Fibroblast of skin of left biceps (primary cell): Measurements from ENCODE around the gene ATP5PD.
"Not testable (repeated sequence)": the region's sequence is repeated elsewhere in the genome, so short reads cannot be mapped to it uniquely, and the experiment has no call there.

ENCODE experiments used
- DNase-seq, 2 experiments: peaks; one replicate each; pipeline ENCODE4 v3.0.0-alpha.2; 2013; ENCODE audit warnings: low read depth in 2 of 2

ATP5PD gene

DNA sequence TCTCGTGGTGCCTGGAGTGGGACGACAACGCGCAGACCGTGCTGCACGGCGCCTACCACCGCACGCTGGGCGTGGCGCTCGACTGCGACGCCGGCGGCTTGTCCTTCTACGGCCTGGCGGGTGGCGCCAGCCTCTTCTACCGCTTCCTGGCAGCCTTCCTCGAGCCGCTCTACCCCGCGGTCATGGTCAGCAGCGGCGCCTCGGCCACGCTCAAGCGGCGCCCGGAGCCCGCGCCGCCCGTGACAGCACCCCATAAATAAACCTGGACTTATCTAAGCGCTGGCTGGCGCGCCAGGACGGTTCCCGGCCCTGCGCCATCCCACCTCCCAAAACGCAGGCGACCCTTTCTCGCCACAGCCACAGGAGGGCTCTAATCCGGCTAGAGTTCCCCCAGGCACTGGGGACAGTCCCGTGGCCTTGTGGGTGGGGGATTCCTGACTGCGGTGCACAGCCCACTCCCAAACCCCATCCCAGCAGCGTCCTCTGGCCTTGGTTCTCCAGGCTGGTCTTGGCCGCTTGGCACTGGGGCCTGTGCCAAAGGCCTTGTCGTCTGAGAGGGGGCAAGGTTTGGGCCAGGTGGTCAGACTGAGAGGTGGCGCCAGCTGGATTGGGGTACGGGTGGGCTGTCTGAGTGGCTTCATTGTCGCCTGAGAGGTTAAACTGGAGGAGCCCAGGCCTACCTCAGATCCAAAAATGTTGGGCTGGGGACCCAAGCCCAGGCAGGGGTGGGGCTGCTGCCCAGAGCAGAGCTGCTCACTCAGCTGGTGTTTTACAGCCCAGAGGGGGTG, 30.9 kb upstream of the ATP5PD start:
- no peak for DNase-seq

GRCh38 chr17:75077072-75077495, 30.3 kb upstream of the ATP5PD start:
- DNase-seq, result no peak

GRCh38 chr17:75075597-75076336, 29.0 kb upstream of the ATP5PD start:
- DNase-seq, result no peak

DNA sequence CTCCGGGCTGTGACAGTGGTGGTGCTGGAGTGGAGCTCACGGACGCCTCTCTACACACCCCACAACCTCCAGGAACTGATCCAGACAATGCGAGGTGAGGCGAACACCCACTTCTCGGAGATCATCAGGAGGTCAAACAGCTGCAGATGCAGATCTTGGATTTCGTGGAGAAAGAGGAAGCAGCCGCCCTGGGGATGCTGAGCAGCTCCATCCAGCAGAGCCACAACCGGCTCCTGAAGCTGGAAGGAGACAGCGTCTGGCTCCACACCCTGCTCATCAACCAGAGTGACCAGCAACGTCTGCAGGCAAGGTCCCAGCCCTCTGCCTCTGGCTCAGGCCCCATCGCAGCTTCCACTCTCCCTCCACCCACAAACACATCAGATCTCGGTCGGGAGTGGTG, 27.8 kb upstream of the ATP5PD start:
- no peak for DNase-seq

- DNase-seq, result no peak
These were observed 26.9 kb upstream of the ATP5PD start for GRCh38 chr17:75073618-75074047.

- not testable (repeated sequence) for DNase-seq
These were observed 26.1 kb upstream of the ATP5PD start for GRCh38 chr17:75072909-75073308.

- DNase-seq, result not testable (repeated sequence)
These were observed 24.9 kb upstream of the ATP5PD start for GRCh38 chr17:75071478-75072271.

DNA sequence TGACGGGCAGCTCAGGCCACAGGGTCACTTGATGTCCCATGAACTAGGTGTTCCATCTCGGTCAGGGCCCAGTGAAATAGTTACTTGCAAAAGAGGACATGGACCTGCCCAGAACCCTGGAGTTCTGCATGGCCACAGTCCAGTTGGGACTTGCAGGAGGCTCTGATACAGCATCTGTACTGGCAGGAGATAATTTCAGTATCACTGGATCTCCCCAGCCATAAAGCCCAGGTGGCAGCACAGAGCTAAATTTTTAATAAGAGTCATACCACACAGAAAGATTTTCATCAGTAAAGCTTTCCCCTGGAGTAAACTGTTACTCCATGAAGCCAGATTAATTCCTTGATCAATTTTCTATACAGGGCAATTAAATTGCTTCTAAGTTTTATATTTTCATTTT, 23.0 kb upstream of the ATP5PD start:
- DNase-seq, result no peak

- DNase-seq, result no peak
These were observed 22.0 kb upstream of the ATP5PD start for GRCh38 chr17:75068750-75069149.

GRCh38 chr17:75067856-75068255, 21.1 kb upstream of the ATP5PD start:
- no peak for DNase-seq

GRCh38 chr17:75065562-75066151, 18.9 kb upstream of the ATP5PD start:
- no peak for DNase-seq

- DNase-seq, result no peak
These were observed 18.2 kb upstream of the ATP5PD start for GRCh38 chr17:75064867-75065561.

DNA sequence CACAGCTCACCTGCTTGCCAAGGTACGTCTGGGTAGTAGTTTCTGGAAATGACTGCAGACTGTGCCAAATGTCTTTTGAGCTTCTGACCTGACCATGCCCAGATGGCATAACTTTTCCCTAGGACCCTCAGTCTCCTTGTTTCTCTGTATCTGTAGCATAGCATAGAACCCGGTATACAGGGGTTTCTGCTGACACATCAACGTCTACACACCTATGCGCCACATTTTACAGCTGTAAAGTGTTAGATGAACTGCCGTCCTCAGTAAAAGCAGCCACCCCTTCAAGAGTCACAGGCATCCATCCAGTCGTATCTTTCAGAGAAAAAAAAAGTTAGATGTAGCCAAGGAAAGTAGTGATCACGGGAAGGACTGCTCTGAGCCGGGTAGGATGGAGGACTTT, 17.7 kb upstream of the ATP5PD start:
- DNase-seq, result no peak

GRCh38 chr17:75064040-75064439, 17.3 kb upstream of the ATP5PD start:
- no peak for DNase-seq

GRCh38 chr17:75063626-75064025, 16.9 kb upstream of the ATP5PD start:
- no peak for DNase-seq

GRCh38 chr17:75063201-75063600, 16.4 kb upstream of the ATP5PD start:
- no peak for DNase-seq

- no peak for DNase-seq
These were observed 14.8 kb upstream of the ATP5PD start for GRCh38 chr17:75061618-75062017.

- DNase-seq, result no peak
These were observed 14.3 kb upstream of the ATP5PD start for GRCh38 chr17:75061055-75061438.

DNA sequence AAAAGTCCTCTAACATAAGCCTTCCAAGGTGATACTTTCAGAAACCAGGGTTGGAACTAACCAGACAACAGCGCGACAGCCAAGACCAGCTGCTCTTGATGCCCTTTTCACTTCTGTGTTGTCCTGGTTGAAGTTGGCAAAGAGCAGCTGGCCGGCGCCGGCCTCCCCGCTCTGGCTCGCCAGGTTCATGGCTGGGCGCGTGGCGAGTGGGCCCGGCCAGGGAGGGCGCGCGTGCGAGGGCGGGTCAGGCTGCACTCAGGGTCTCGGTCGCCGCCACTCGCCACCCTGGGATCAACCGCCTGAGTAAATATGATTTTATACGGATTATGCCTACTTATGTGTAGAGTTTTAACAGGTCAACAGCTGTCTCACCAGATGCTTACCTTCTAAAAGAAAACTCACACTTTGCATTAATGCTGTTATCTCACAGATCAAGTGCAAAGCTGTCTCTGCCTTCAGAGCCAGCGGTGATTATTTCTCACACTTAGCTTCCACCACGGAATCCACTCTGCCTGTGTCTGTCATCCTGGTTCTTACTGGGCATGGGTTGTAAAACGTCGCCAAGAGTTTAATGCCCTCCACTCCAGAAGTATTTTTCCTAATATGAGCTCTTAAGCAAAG, 13.8 kb upstream of the ATP5PD start:
- no peak for DNase-seq

- no peak for DNase-seq
These were observed 12.9 kb upstream of the ATP5PD start for GRCh38 chr17:75059369-75060345.
